HepG2 (cell line): ENCODE measurements around the gene SLC29A1. TPM values are rescaled to one million over a fixed set of nuclear protein-coding genes. Genes with fewer than 3 reads are reported as not detected.
A peak's percentile ranks its signal among the peaks of the same experiment; 100 is the strongest.

Source experiments
- ARID5B ChIP-seq: IDR thresholded peaks from 2 replicates; pipeline ENCODE4 v1.4.0; 2020; ENCODE audit warnings: mild to moderate bottlenecking, missing genetic modification reagents
- ARNTL ChIP-seq: sonication (generic); formaldehyde crosslinking; IDR thresholded peaks from 2 replicates; pipeline ENCODE4 v1.4.0; 2020; ENCODE audit warnings: mild to moderate bottlenecking, missing genetic modification reagents
- ATF3 ChIP-seq: sonication (generic); formaldehyde crosslinking; IDR thresholded peaks from 2 replicates; pipeline ENCODE4 v1.4.0; 2020; ENCODE audit warnings: missing genetic modification reagents
- BRD4 ChIP-seq: sonication (generic); formaldehyde crosslinking; IDR thresholded peaks from 2 replicates; pipeline ENCODE4 v1.4.0; 2020; ENCODE audit warnings: missing genetic modification reagents
- E2F5 ChIP-seq: sonication (generic); formaldehyde crosslinking; conservative IDR thresholded peaks from 2 replicates; pipeline ENCODE4 v1.4.0; 2020; ENCODE audit warnings: missing genetic modification reagents
- HNRNPL ChIP-seq: fragments of 200-400 bp; formaldehyde crosslinking; IDR thresholded peaks from 2 replicates; pipeline ENCODE4 v1.6.1; 2017; ENCODE audit warnings: mild to moderate bottlenecking, low read depth, low read length
- KAT2B ChIP-seq: fragments of 150-350 bp; IDR thresholded peaks from 2 replicates; pipeline ENCODE4 v1.6.1; 2014; ENCODE audit warnings: low read depth, low read length, borderline replicate concordance
- MED13 ChIP-seq: sonication (generic); formaldehyde crosslinking; IDR thresholded peaks from 2 replicates; pipeline ENCODE4 v1.5.0; 2020; ENCODE audit warnings: missing genetic modification reagents
- MLXIP ChIP-seq: sonication (generic); formaldehyde crosslinking; IDR thresholded peaks from 2 replicates; pipeline ENCODE4 v1.9.0; 2021; ENCODE audit warnings: missing genetic modification reagents, borderline replicate concordance
- MNT ChIP-seq: fragments of 450-650 bp; IDR thresholded peaks from 2 replicates; pipeline ENCODE4 v1.6.1; 2016
- ONECUT2 ChIP-seq: sonication (generic); formaldehyde crosslinking; IDR thresholded peaks from 2 replicates; pipeline ENCODE4 v1.4.0; 2020; ENCODE audit warnings: missing genetic modification reagents
- SP4 ChIP-seq: sonication (generic); formaldehyde crosslinking; IDR thresholded peaks from 2 replicates; pipeline ENCODE4 v1.8.1; 2023; ENCODE audit warnings: mild to moderate bottlenecking, missing genetic modification reagents
- SPEN ChIP-seq: sonication (generic); formaldehyde crosslinking; IDR thresholded peaks from 2 replicates; pipeline ENCODE4 v1.5.1; 2020; ENCODE audit warnings: low read depth, mild to moderate bottlenecking, missing genetic modification reagents
- TMF1 ChIP-seq: sonication (generic); formaldehyde crosslinking; IDR thresholded peaks from 2 replicates; pipeline ENCODE4 v1.8.1; 2022; ENCODE audit warnings: low read depth, missing genetic modification reagents
- ZFY ChIP-seq: sonication (generic); formaldehyde crosslinking; IDR thresholded peaks from 2 replicates; pipeline ENCODE4 v1.4.0; 2020; ENCODE audit warnings: missing genetic modification reagents
- ZKSCAN1 ChIP-seq: fragments of 150-350 bp; IDR thresholded peaks from 2 replicates; pipeline ENCODE4 v1.6.1; 2014; ENCODE audit warnings: low read length
- ZNF326 ChIP-seq: sonication (generic); formaldehyde crosslinking; IDR thresholded peaks from 2 replicates; pipeline ENCODE4 v1.4.0; 2020; ENCODE audit warnings: missing genetic modification reagents, borderline replicate concordance
- ZNF430 ChIP-seq: sonication (generic); formaldehyde crosslinking; IDR thresholded peaks from 2 replicates; pipeline ENCODE4 v1.9.0; 2021; ENCODE audit warnings: mild to moderate bottlenecking, missing genetic modification reagents
- ZNF563 ChIP-seq: sonication (generic); formaldehyde crosslinking; IDR thresholded peaks from 2 replicates; pipeline ENCODE4 v1.8.0; 2022; ENCODE audit warnings: mild to moderate bottlenecking, moderate library complexity, missing genetic modification reagents
- ZNF713 ChIP-seq: sonication (generic); formaldehyde crosslinking; IDR thresholded peaks from 2 replicates; pipeline ENCODE4 v1.4.0; 2020; ENCODE audit warnings: mild to moderate bottlenecking, missing genetic modification reagents
- ZNF776 ChIP-seq: sonication (generic); formaldehyde crosslinking; IDR thresholded peaks from 2 replicates; pipeline ENCODE4 v1.4.0; 2020; ENCODE audit warnings: mild to moderate bottlenecking, missing genetic modification reagents
- polyA plus RNA-seq, 8 experiments: library from polyadenylated mRNA; depleted of rRNA in 3 of 8; stranded (reverse) in 7 of 8; unstranded in 1 of 8; fragments of >200 nt; fragmentation: Illumina TruSeq in 4 of 8; extraction: Trizol in 4 of 8; gene quantifications; 2 replicates each; pipeline versions ENCODE4 v1.2.1 to v1.2.3, GENCODE V29; 2011 to 2016; ENCODE audit warnings: low read depth in 4 of 8, missing spikeins in 1 of 8, mixed read lengths in 1 of 8; ENCODE audit not compliant: insufficient read depth in 1 of 8
- total RNA-seq, 5 experiments: library from RNA; depleted of rRNA; stranded (reverse); fragments of >200 nt; fragmentation: Illumina TruSeq; extraction: Trizol; gene quantifications; 2 replicates each; pipeline ENCODE4 v1.2.3, GENCODE V29; 2016; ENCODE audit warnings: low read depth in 1 of 5

Gene SLC29A1
- total and polyA plus RNA-seq, 2 of the 13 experiments (the other 11 are each of a cell fraction or from before 2014, with no cell fraction given): 43.2 to 106 TPM

GRCh38 chr6:44223319-44224028 is at the start of gene SLC29A1 (continued):
- TF ChIP-seq ZNF563 (CRISPR knock-in tag): peak; percentile 64; the same call in 1 of the 2 replicates
- TF ChIP-seq SPEN: peak; percentile 72
- TF ChIP-seq MED13: peak; percentile 49; the same call in 1 of the 2 replicates
- peak; percentile 79 for TF ChIP-seq SP4 (CRISPR knock-in tag)
- peak; percentile 42 for TF ChIP-seq MNT
- TF ChIP-seq ARNTL: peak; percentile 98
- no peak for TF ChIP-seq ZNF776 (CRISPR knock-in tag)
- peak; percentile 59; the same call in 1 of the 2 replicates for TF ChIP-seq ZNF430
- peak; percentile 50; the same call in 1 of the 2 replicates for TF ChIP-seq TMF1 (CRISPR knock-in tag)
- TF ChIP-seq BRD4: 0 out of 2 replicates have a peak, but pooled peaks have one; percentile 49
- TF ChIP-seq MLXIP: peak; percentile 96
- TF ChIP-seq ARID5B: peak; percentile 66
- peak; percentile 87 for TF ChIP-seq ZFY (CRISPR knock-in tag)
- no peak for TF ChIP-seq HNRNPL
- TF ChIP-seq KAT2B: peak; percentile 70; the same call in 1 of the 2 replicates
- no peak for TF ChIP-seq ZNF713
- TF ChIP-seq ZNF326 (CRISPR knock-in tag): no peak
- TF ChIP-seq ONECUT2 (CRISPR knock-in tag): peak; percentile 97
- TF ChIP-seq E2F5 (CRISPR knock-in tag): peak; percentile 60; the same call in 1 of the 2 replicates
- no peak for TF ChIP-seq ZKSCAN1
- TF ChIP-seq ATF3: peak; percentile 47; the same call in 1 of the 2 replicates
